Rectal smooth muscle tissue (tissue), 1 donor: Measurements from ENCODE around the gene TTLL9.

Experiments used
- H3K27ac ChIP-seq: one replicate; pipeline ENCODE4 v1.7.0; 2013; ENCODE audit warnings: low read depth, low read length, inconsistent platforms
- H3K27me3 ChIP-seq: one replicate; pipeline ENCODE4 v1.7.0; 2013; ENCODE audit warnings: low read length; ENCODE audit not compliant: control insufficient read depth, insufficient read depth
- H3K36me3 ChIP-seq: one replicate; pipeline ENCODE4 v1.7.0; 2013; ENCODE audit warnings: low read length; ENCODE audit not compliant: control insufficient read depth, insufficient read depth
- H3K4me1 ChIP-seq: one replicate; pipeline ENCODE4 v1.7.0; 2013; ENCODE audit warnings: low read length; ENCODE audit not compliant: control insufficient read depth, insufficient read depth
- H3K4me3 ChIP-seq: one replicate; pipeline ENCODE4 v1.7.0; 2013; ENCODE audit warnings: low read length
- H3K9ac ChIP-seq: one replicate; pipeline ENCODE4 v1.7.0; 2013; ENCODE audit warnings: low read length

TTLL9 gene

DNA sequence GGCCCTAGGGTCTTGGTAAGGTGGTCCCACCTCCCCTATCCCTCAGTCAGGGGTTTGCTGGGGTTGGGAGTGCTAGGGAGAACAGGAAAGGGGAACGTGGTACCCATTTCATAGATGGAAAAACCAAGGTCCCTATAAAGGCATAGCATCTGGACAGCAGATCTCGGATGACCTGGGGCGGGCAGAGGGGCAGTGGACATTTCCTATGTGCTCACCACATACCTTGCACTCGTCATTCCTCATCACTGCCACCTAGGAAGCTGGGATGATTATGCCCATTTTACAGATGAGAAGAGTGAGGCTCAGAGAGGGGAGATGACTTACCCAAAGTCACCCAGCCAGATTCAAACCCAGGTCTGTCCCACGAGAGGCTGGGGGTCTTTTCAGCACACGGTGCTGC, 39.2 kb upstream of the TTLL9 start:
- H3K9ac ChIP-seq: no peak overlapping the region
- H3K4me3 ChIP-seq: no peak overlapping the region
- no peaks in the 10 kb centered on the region for H3K36me3 ChIP-seq
- H3K27me3 ChIP-seq: no peaks in the 10 kb centered on the region
- H3K4me1 ChIP-seq: peaks cover 5% of the 10 kb centered on the region
- no peak overlapping the region for H3K27ac ChIP-seq

GRCh38 chr20:31831771-31832306, 38.6 kb upstream of the TTLL9 start:
- no peak overlapping the region for H3K9ac ChIP-seq
- no peaks in the 10 kb centered on the region for H3K36me3 ChIP-seq
- H3K27me3 ChIP-seq: no peaks in the 10 kb centered on the region
- no peak overlapping the region for H3K4me3 ChIP-seq
- H3K27ac ChIP-seq: no peak overlapping the region
- H3K4me1 ChIP-seq: peaks cover 8% of the 10 kb centered on the region

GRCh38 chr20:31833130-31833930, 37.1 kb upstream of the TTLL9 start:
- H3K4me1 ChIP-seq: peaks cover 8% of the 10 kb centered on the region
- no peaks in the 10 kb centered on the region for H3K27me3 ChIP-seq
- no peaks in the 10 kb centered on the region for H3K36me3 ChIP-seq
- no peak overlapping the region for H3K4me3 ChIP-seq
- H3K9ac ChIP-seq: no peak overlapping the region
- H3K27ac ChIP-seq: no peak overlapping the region

GRCh38 chr20:31833931-31834521, 36.4 kb upstream of the TTLL9 start:
- H3K27ac ChIP-seq: no peak overlapping the region
- no peak overlapping the region for H3K9ac ChIP-seq
- H3K4me1 ChIP-seq: peaks cover 8% of the 10 kb centered on the region
- no peak overlapping the region for H3K4me3 ChIP-seq
- no peaks in the 10 kb centered on the region for H3K36me3 ChIP-seq
- H3K27me3 ChIP-seq: no peaks in the 10 kb centered on the region

DNA sequence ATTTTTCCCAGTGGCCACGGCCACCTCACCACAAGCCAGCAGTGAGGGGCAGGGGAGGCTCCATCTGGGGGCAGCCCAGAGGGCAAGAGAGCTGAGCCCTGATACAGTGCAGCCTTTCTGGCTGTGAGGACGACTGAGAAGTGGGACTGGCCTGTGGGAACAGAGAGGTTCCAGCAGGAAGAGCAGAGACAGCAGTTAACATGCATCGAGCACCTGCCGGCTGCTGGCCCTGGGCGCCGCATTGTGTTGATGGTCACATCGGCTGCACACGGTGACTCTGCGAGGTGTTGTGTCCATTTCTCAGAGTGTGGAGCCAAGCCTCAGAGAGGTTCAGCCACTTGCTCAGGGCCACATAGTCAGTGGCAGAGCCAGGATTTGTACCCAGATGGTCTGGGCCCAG, 34.9 kb upstream of the TTLL9 start:
- Histone ChIP-seq H3K36me3 (no peaks in the 10 kb centered on the region), H3K4me3 (no peak overlapping the region), H3K27ac (no peak overlapping the region), H3K4me1 (peaks cover 8% of the 10 kb centered on the region), H3K9ac (no peak overlapping the region), H3K27me3 (no peaks in the 10 kb centered on the region)

DNA sequence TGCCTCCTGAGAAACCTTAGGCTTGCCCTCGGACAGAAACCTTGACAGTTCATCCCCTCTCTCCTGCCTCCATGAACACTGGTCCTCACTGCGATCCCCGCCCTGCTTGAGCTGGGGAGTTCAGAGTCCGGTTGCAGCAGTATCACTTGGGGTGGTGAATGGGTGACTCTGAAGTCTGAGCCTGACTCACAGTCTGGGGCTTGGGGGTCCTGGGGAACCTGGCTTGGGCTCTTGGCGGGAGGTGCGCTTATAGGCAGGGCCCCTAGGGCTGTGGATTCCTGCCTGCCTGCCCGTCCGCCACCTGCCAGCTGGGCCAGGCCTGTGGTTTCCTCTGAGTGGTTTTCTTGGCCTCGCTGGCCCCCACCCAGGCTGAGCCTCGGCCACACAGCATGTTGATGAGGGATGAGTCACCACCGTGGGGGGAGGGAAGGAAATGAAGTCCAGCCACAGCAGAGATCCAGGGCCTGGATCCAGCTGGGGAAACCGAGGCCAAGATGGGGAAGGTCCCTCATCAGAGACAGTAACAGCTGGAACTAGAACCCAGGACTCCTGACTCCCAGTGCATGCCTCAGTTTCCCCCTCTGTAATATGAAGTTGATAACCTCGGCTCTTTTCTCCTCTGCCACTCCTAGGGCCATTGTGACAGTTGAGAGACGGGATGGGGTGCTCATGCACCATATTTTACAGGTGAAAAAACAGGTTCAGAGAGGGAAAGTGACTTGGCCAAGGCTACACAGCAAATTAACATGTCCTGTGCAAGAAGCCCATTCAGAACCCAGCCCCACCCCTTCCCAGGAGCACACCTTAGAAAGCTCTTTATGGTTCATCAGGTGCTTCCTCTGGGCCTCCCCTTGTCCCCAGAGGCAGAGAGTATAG, 34.2 kb upstream of the TTLL9 start:
- Histone ChIP-seq H3K4me1 (peaks cover 8% of the 10 kb centered on the region), H3K9ac (no peak overlapping the region), H3K36me3 (no peaks in the 10 kb centered on the region), H3K27me3 (no peaks in the 10 kb centered on the region), H3K4me3 (no peak overlapping the region), H3K27ac (no peak overlapping the region)

GRCh38 chr20:31836853-31837608, 33.4 kb upstream of the TTLL9 start:
- no peaks in the 10 kb centered on the region for H3K36me3 ChIP-seq
- H3K27me3 ChIP-seq: no peaks in the 10 kb centered on the region
- H3K9ac ChIP-seq: no peak overlapping the region
- no peak overlapping the region for H3K27ac ChIP-seq
- H3K4me3 ChIP-seq: no peak overlapping the region
- peaks cover 8% of the 10 kb centered on the region for H3K4me1 ChIP-seq

- Histone ChIP-seq H3K4me1 (peaks cover 8% of the 10 kb centered on the region), H3K27me3 (no peaks in the 10 kb centered on the region), H3K9ac (no peak overlapping the region), H3K36me3 (no peaks in the 10 kb centered on the region), H3K27ac (no peak overlapping the region), H3K4me3 (no peak overlapping the region)
Observed at GRCh38 chr20:31837896-31838397, 32.5 kb upstream of the TTLL9 start.

DNA sequence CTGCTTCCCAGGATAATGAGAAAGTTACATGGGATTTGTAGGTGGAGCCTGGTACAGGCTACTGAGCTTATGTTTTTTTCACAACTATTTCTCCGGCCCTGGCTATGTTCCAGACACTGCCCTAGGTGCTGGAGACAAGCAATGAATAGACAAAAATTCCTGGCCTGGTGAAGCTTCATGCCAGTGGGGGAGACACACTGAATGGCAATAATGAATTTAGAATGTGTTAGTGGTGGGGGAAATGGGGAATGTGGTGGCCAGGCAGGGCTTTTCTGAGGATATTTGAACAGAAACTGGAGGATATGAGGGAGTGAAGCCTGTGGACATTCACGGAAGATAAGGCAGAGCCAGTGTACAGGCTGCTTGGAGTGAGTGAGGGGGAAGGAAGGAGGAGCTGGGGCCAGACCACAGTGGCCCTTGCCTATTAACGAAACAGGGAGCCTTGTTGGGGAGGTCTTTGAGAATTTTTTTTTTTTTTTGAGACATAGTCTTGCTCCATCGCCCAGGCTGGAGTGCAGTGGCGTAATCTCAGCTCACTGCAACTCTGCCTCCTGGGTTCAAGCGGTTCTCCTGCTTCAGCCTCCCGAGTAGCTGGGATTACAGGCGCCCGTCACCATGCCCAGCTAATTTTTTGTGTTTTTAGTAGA, 31.7 kb upstream of the TTLL9 start:
- H3K27ac ChIP-seq: no peak overlapping the region
- peaks cover 8% of the 10 kb centered on the region for H3K4me1 ChIP-seq

DNA sequence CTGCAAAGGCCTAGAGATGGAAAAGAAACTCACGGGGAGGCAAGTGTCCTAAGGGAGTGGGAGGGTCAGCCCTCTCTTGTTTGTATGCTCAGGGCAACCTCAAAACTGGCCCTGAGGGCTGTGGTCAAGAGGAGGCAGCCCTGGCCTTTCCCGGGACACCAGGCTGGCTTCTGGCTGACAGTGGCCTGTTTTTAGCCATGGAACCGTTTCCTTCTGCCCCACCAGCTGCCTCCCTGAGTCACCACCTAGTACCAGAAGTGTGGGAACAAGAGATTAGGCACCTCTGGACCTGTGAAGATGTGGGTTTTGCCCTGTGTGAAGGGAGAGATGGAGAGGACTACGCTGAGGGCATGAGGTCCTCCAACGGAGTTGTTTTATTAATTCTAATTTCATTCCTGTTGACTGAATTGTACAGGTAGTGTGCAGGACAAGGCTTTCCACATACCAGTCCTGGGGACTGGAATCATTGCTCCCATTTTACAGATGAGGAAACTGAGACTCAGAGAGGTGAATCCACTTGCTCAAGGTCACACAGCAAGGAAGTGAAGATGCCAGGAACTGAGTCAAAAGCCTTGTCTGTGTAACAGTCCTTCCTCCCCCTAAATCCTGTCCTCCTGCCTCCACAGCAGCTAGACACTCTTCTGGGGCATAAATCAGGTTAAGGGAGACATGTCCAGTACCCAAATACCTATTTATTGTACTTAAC, 30.5 kb upstream of the TTLL9 start:
- Histone ChIP-seq H3K4me3 (no peak overlapping the region), H3K9ac (no peak overlapping the region), H3K4me1 (peaks cover 8% of the 10 kb centered on the region), H3K27ac (no peak overlapping the region), H3K36me3 (no peaks in the 10 kb centered on the region), H3K27me3 (no peaks in the 10 kb centered on the region)

More for the DNA sequence above, 31.7 kb upstream of the TTLL9 start:
- no peaks in the 10 kb centered on the region for H3K36me3 ChIP-seq
- H3K27me3 ChIP-seq: no peaks in the 10 kb centered on the region
- H3K4me3 ChIP-seq: no peak overlapping the region
- H3K9ac ChIP-seq: no peak overlapping the region
